HG02885 (cell line): ENCODE measurements around the gene SOHLH1.

Experiments
- ATAC-seq: cut with Tn5 transposase; IDR thresholded peaks from one replicate; pipeline ENCODE4 v1.9.1; 2021; ENCODE audit warnings: mild to moderate bottlenecking; ENCODE audit not compliant: unreplicated experiment, poor library complexity

SOHLH1 gene

DNA sequence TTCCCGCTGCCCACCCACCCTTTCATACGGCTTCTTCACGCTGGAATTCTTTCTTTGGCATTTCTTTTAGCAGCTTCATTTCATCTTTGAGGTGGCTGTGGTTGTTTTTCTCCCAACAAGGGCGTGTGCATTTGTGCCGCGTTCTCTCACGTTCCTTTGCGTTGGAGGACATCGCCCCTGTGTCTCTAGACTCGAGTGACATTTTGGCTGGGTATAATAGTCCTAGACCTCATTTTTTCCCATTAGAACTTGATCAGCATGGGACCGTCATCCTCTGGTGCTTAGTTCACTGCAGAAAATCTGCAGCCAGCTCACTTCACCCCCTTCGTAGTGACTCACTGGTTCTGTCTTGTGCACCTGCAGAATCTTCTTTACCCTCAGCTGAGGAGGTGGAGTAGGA lies 32.2 kb upstream of the SOHLH1 start:
- ATAC-seq = no peak

DNA sequence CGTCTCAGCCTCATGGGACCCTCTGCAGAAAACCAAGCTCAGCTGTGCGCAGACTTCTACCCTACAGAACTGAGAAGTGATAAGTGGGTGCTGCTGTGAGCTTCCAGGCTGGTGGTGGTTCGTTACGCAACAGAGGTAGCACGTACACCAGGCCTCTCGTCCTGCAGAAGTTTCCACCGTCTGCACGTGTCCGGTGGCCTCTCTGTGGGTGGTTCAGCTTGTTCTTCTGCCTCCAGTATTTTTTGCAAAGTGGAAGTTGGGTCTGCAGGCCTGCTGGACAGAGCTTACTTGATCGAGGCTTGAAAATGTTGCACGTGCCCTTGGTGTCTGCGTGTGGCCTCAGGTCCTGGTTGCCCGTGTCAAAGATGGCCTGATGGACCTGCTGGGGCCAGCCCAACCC lies 30.2 kb upstream of the SOHLH1 start:
- no peak for ATAC-seq

DNA sequence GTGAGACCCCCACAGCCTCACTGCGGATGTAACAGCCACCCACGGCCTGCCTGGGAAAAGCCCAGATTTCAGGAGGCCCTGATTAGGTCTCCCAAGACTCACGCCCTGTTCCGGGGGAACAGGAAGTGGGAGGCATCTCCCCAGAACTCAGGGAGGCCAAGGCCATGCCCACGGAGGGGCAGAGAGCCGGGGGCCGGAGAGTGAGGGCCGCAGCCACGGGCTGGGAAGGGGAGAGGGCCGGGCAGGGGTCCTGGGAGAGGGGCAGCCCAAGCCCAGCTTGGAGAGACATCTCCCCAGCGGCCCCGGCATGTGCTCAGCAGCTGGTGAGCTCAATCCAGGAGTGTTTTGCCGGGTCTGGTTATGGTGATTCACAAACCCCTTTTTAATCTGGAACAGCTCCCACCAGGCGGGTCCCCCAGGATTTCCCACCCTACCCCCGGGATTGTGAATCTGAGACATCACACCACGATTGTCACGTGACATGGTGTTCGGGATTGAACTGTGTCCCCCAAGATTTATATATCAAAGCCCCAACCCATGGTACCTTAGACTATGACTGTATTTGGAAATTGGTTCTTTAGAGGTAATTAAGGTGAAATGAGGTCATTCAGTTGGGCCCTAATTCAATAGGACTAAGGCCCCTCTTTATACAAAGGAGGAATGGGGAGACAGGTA lies 29.3 kb upstream of the SOHLH1 start:
- no peak for ATAC-seq

DNA sequence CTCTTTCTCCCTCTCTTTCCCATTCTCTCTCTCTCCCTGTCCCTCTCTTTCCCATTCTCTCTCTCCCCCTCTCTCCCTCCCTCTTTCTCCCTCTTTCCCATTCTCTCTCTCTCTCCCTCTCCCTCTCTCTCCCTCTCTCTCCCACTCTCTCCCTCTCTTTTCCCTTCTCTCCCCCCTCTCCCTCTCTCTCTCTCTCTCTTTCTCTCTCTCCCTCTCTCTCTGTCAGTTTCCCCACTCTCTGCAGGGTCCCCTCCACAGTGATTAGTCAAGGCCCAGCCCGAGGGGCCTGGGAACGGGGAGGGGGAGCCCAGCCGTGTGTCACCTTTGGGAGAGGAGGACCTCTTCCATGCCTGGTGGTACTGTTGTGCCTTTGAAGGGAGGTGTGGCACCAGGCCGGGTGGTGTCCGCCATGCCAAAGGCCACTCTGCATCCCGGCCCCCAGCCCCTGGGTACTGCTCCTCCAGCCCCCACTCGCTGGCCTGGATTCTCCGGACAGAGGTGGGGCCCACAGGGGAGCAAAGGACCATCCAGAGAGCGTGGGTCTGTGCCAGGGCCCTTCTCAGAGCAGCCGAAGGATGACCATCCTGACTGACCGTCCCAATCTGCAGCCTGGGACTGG lies 28.1 kb upstream of the SOHLH1 start:
- ATAC-seq = no peak

DNA sequence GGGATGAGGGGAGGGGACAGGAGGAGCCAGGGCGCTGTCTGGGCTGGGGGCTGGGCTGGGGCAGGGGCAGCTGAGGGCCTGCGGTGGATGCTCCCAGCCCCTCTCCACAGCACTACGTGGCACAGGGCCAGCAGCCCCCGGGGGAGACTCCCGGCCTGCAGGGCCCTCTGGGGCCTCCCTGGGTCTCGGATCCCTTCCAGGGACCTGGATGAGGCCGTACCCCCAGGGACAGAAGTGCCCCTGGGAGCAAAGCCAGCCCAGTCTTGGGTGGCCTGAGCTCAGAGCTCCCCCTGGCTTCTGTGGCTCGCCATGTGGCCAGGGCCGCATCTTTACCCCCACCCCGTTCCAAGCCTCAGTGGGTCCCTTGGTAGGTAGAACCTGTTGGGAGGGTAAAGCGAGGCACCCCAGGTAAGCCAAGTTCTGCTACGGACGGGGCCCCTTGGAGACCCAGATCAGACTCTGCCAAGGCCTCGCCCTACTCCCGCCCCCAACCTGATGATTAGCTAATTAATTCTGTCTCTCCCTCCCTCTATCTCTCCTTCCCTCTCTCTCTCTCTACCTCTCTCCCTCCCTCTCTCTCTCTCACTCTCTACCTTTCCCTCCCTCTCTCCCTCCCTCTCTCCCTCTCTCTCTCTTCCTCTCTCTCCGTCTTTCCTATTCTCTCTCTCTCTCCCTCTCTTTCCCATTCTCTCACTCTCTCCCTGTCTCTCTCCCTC lies 27.0 kb upstream of the SOHLH1 start:
- no peak for ATAC-seq

DNA sequence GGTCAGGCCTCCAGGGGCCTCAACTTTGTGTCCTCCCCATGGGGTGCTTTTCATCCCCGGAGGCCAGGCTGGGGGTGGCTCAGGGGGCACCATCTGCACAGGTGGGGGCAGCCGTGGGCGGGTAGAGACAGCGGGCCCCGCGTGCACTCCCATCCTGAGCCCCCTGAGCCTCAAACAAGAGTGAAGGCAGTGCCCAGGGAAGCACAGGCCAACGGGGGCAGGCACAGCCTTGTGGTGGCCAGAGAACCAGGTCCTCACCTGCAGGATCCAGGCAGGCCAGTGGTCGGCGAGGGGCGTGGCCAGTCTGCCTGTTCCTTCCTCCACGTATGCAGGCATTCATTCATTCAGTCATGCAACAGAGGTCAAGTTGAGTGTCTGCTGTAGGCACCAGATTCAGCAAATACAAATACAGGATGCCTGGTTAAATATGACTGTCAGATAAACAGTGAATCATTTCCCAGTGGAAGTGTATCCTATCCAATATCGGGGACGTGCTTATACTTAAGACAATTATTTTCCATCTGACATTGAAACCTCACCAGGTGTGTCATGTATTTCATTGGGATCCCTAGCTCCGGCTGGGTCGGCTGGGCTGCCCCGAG lies 25.0 kb upstream of the SOHLH1 start:
- no peak for ATAC-seq

DNA sequence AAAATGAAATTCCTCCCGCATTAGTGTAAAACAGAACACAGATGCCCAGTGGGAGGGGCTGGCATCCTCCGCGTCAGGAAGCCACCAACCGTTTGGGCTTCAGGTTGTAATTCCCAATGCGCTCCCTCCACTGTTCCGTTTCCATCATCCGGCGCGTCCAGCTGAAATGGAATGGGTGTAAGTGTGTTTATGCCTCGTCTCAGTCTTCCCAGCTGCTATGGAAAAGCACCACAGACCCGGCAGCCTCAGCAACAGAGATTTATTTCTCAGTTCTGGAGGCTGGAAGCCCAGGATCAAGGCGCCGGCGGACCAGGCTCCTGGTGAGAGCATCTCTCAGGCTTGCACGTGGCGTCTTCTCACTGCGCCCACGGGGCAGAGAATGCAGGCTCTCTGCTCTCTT lies 23.1 kb upstream of the SOHLH1 start:
- no peak for ATAC-seq

DNA sequence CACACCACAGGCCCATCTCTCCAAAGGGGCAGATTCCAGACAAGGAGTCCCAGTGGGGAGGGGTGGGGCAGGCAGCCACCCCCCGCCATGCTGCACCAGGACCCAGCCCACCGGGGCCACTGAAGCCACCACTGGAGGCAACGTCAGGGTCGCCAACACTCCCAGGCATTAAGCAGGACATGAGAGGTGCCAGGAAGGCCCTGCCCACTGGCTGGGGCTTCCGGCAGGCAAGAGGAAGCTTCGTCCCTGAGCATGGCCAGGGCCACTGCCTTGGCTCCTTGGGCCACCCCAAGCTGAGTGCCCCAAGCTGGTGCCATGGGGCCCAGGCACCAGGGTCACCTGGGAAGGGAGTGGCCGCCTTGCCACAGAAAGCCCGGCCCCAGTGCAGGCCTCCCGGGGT lies 20.2 kb upstream of the SOHLH1 start:
- ATAC-seq = no peak

DNA sequence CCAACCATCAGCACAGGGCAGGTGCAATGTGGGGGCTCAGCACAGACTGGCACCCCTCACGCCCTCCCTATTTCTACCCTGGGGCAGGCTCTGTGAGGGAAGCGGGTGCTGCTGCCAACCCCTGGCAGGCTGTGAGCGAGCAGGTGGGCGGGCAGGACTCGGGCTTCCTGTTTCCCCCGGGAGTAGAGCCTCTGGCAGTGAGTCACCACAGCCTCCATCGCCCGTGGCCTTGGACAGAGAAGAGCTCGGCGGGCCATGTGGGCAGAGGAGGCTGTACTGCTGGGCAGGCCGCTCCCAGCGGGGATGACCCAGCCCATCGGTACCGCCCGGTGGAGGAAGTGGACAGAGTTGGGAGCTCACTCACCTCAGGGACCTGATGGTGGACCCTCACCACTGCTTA lies 19.3 kb upstream of the SOHLH1 start:
- no peak for ATAC-seq

DNA sequence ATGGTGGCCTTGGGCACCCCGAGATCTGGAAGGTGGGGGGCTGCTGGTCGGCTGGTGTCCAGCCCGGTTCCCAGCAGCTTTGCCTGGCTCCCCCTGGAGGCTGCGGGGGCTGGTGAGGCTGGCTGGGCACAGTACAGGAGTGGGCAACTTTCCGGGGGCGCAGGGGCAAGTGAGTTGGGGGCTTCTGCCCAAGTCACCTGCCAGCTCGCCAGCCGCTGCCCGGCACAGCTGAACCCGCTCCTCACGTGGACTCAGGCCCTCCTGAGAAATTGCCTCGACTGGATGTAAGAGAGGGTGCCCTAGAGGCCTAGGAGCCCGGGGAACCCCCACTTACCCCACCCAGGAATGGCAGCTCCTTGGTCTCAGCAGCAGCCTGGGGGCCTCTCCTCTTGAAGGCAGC lies 18.1 kb upstream of the SOHLH1 start:
- no peak for ATAC-seq

DNA sequence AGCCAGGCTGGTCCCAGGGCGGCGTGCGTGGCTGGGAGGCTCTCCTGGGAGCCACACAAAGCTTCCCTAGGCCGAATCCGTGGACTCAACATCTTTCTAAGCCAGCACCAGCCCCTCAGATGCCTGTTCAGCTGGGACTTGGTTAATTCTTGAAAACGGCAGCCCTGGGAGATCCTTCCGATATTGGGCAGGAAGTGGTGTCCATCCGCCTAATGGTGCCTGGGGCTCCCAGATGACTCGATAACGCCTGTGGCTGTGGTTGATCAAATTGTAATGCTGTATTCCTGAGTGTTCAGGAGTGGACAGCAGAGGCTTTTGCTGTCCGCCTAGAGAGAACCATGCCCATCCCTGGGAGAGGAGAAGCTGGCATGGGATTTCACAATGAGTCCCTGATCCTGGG lies 16.8 kb upstream of the SOHLH1 start:
- ATAC-seq = no peak

DNA sequence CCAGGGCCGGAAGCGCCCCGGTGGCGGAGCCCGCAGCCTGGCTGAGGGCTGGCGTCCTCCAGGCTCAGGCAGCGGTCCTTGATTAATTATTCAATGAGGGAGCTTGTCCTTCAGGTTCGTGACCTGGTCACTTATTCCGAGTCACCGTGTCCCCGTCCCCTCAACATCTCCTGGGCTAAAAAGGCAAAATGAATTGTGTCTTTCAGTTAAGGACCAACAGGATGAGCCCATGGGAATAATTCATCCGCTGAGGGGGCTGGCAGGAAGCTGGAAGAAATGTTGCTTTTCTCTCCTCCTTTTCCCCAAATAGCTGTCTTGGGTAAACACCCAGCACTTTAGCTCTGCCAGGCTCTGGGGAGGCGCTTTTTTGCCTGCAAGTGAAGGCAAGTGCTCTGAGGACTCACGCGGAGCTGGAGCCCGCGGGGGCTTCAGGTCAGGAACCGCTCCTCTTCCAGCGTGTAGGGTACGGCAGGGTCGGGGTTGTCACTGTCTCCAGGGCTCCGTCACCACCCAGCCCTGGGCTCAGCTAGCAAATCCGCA lies 15.8 kb upstream of the SOHLH1 start:
- no peak for ATAC-seq

DNA sequence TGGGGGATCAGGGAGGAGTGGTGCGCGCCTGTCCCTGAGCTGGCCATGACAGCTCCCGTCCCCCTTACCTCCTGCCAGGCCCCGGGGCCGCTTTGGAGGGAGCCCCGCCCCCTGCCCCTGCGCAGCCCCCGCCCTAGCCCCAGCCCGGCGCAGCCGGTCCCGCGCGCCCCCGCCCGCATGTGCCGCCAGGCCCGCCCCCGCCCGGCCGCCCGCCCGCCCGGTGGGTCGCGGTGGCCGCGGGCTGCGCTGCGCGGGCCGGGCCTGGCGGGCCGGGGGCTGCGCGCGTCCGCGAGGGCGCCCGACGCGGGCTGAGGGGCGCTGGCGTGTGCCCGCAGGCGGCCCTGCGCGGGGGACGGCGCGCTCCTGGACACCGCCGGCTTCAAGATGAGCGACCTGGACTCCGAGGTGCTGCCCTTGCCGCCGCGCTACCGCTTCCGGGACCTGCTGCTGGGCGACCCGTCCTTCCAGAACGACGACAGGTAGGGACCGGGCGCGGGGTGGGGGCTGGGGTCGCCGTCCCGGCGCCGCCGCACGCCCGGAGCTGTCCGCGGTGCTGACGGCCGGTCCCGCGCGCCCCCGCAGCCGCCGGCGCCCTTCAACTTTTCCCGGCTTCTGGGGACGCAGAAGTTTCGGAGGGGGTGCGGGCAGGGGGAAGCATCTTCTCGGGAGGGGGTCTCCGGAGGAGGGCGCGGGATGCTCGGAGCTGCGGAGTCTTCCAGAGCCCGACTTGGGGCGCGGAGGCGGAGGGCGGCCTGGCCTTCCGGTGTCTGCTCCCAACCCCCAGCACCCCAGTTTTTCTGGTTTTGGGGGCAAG lies 15.2 kb upstream of the SOHLH1 start:
- ATAC-seq = no peak

DNA sequence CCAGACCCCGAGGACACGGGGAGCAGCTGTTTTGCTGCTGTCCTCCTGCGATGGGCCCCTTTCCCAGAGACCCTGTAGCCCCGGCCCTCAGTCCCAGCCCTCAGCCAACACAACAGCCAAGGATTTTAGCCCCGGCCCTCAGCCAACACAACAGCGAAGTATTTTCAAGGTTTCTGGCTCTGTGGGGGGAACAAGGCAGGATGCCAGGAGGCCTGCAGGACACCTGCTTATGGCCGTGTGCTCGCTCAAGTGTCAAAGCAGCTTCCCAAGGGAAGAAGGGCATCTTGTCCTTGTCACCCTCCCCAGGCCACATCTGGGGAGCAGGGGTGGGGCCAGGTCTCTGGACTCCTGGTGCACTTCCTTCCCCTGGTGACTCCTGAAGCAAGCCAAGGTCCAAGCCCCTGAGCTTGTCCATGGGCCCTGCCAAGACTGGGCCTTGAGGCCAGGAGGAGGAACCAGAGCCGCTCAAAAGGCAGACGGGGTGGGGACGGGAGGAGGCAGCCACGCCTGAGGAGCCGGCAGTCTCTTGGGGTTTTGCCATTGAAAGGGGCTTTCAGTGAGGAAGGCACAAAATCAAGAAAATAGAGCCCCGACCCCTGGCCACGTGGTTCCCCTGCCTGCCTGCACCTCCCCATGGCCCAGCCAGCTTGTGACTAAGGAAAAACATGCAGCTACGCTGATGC lies 13.5 kb upstream of the SOHLH1 start:
- ATAC-seq = no peak

DNA sequence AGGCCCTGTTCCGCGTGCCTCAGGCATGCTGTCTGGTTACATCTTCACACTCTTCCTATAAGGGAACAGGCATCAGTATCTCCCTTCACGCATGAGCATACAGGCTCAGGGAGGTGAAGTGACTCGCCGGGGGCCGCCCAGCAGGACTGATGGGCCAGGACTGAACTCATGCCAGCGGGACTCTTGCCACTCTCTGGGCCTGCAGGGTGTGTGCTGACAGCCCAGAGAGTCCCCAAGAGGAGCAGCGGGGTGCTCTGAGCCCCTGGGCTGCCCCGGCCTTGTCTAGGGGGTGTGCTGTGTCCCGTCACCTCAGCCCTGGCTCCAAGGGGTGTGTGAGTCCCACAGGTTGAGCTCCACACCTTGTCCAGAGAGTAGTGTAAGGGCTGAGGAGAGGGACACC lies 12.6 kb upstream of the SOHLH1 start:
- ATAC-seq = no peak

DNA sequence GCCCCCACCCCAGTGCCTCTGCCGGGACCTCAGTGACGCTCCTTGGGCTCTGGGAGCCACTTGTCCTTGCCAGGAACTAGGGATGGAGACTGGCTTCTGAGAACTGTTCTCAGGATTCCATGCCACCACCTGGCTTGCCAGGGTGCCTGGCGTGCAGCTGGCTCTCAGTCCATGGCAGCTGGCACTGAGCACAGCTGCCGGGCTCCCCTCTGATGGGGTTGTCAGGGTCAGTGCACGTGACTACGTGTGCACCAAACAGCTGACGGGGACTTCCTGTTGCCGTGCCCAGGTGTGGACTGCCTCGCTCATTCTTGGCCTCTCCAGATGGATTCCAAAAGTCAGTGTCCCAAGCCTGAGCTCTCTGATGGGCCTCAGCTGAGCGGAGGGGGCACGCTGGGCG lies 12.1 kb upstream of the SOHLH1 start:
- ATAC-seq = no peak

DNA sequence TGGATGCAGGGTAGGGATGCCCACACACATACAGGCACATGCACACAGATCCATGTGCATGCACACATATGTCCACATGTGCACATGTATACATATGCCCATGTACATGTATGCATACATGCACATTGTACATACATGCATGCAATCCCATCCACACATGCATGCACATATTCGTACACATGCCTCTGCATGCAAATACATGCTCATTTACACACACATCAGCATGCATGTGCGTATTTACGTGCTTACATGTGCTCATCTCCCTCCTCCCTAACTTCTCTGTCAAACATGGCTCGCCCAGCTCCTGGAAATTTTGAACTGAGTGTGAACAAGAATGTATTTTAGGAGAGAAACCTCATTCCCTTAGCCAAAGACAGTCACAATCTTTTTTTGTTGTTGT lies 8.9 kb upstream of the SOHLH1 start:
- ATAC-seq = no peak

DNA sequence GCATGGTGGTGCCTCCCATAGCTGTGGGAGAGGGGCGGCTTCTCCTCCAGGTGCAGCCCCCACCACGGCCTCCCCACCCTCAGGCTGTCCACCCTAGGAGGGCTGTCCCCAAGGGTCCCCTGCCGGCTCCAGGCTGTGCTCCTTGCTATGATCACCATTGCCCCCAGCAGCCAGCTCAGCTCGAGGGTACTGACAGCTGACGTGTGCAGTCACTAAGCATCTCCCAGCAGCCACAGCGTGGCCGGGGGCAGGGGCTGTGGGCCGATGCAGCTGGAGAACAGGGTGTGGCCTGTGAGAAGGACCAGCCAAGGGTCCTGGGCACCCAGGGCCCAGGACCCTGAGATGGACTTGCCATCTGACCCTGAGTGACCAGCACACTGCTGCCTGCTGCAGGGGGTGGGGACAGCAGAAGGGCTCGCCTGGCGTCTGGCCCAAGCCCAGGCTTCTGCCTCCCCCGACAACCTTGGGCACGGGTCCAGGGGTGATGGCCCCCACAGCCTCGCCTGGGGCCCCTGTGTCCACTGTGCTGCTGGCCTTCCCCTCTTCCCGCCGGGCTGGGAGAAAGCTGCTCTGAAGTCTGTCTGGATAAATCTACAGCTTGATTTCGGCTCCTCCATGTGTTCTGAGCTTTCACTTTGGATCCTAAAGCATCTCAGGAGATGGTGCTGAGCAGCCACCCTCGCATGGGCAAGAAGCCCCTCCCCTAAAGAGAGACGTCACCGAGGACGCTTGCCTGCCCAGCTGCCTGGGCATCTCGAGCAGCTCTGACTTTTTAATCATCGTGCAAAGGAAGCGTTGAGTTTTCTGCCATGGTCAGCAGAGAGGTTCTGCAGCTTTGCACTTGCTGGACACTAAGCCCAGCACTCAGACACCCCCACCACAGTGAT lies 8.2 kb upstream of the SOHLH1 start:
- ATAC-seq = no peak

DNA sequence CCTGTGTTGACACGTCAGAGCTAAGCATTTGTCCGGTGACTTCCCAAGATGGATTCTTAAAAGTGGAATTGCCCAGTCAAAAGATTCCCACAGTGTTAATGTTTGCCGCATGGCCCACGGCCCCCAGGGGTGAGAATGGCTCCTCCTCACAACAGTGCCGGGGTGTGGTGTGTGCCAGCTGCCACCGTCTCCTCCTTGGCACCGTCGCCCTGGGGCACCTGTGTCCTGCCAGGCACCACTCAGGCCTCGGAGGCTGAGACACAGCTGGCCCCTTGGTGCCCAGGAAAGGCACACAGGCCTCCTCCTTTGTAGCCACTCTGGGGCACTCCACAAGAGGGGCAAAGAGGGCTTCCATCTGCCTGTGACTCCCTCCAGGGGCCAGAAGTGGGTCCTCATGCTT lies 7.0 kb upstream of the SOHLH1 start:
- ATAC-seq = no peak
